Loucy (cell line): ENCODE data around the gene STX11.

ENCODE experiments used
- CTCF ChIP-seq: fragments of 200-600 bp; sonication (generic); conservative IDR thresholded peaks from 2 replicates; pipeline ENCODE4 v1.5.1; 2014; ENCODE audit warnings: mild to moderate bottlenecking, antibody characterized with exemption, low read length
- EZH2phosphoT487 ChIP-seq: fragments of 200-600 bp; IDR thresholded peaks from 2 replicates; pipeline ENCODE4 v1.6.1; 2018; ENCODE audit warnings: antibody characterized with exemption, mild to moderate bottlenecking, moderate library complexity, borderline replicate concordance

- no peak for TF ChIP-seq EZH2phosphoT487
- TF ChIP-seq CTCF = no peak
Measured at GRCh38 chr6:144220031-144220790, 69.9 kb downstream of the STX11 start.
